GM12864 (cell line): Measurements from ENCODE around the gene KIAA0232.

Experiments used
- DNase-seq: peaks from one replicate; pipeline ENCODE4 v3.0.0-alpha.2; 2011; ENCODE audit warnings: low read depth
- H3K4me3 ChIP-seq: 2 replicates; pipeline ENCODE4 v1.5.1; 2011; ENCODE audit warnings: mild to moderate bottlenecking, low read depth, low read length, control low read depth
- TF ChIP-seq, protein P1 (sequence below): IDR thresholded peaks from 2 replicates; pipeline ENCODE4 v1.5.1; 2011; ENCODE audit warnings: low read depth, mild to moderate bottlenecking, moderate library complexity, low read length, control low read depth, inconsistent platforms; ENCODE audit errors: missing control alignments

The KIAA0232 gene

DNA sequence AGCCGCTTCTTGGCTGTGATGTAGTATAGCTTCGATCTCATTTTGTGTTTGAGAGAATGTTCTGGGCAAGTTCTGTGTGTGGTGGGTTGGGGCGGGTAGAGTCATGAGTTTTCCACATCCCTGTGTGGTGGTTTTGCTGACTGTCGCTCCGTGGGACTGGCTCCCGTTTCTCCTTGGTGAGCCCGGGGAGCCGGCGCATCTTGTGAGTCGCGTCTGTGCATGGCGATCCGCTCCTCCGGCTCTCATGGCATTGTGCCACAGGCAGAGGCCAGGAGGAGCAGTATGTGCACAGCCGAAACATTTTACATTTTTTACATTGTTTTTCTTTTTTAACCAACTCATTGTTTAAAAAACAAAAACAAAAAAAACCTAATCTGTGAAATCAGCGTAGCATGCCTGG is 99.4 kb downstream of the KIAA0232 start:
- TF ChIP-seq, protein P1, sequence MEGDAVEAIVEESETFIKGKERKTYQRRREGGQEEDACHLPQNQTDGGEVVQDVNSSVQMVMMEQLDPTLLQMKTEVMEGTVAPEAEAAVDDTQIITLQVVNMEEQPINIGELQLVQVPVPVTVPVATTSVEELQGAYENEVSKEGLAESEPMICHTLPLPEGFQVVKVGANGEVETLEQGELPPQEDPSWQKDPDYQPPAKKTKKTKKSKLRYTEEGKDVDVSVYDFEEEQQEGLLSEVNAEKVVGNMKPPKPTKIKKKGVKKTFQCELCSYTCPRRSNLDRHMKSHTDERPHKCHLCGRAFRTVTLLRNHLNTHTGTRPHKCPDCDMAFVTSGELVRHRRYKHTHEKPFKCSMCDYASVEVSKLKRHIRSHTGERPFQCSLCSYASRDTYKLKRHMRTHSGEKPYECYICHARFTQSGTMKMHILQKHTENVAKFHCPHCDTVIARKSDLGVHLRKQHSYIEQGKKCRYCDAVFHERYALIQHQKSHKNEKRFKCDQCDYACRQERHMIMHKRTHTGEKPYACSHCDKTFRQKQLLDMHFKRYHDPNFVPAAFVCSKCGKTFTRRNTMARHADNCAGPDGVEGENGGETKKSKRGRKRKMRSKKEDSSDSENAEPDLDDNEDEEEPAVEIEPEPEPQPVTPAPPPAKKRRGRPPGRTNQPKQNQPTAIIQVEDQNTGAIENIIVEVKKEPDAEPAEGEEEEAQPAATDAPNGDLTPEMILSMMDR: no peak
- DNase-seq: no peak
- no peak overlapping the region for H3K4me3 ChIP-seq

DNA sequence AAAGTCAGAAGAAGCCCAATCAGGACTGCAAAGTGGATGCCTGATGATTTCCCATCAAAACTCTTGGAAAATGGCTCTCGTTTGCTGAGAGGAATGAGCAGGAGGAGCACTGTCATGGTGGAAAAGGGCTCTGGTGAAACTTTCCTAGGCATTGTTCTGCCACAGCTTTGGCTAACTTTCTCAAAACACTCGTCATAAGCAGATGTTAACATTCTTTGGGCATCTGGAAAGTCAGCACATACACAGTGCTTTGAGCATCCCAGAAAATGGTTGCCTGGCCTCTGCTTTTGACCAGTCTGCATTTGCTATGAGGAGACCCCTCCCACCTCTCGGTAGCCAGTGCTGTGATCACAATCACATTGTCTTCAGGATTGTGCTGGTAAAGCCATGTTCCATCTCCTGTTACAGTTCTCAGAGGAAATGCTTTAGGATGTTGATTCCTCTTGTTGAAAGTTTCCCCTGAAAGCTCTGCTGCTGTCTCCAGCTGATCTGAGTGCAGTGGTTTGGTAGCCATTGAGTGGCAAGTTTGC is 101.9 kb downstream of the KIAA0232 start:
- TF ChIP-seq, protein P1: no peak
- DNase-seq: no peak

DNA sequence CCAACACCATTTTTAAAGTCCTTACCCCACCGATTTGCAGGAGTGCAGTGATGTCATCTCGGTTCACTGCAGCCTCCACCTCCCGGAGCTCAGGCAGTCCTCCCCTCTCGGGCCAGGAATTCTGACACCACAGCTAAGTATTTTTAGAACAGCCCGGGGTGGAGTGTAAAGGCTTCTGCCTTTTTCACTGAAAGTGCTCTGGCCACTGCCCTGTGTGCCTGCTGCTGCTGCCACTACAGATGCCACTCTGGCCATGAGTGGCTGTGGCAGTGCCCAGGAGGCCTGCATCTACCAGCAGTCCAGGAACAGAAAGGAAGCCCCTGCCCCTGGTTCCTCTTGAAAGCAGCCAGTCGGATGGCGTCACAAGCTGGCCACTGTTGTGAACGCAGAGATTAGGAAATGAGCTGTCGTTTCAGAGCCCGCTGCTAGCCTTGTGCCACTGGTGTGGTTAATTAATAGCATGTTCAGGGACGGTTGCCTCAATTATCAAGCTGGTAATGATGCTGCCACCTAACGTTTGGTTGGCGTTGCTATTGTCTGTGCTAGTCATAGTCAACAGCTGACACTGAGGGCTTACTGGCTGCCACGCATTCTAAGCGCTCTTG is 103.5 kb downstream of the KIAA0232 start:
- H3K4me3 ChIP-seq: no peak overlapping the region
- TF ChIP-seq, protein P1: peak; percentile 32
- no peak for DNase-seq

More for the DNA sequence above, 101.9 kb downstream of the KIAA0232 start:
- no peak overlapping the region for H3K4me3 ChIP-seq

DNA sequence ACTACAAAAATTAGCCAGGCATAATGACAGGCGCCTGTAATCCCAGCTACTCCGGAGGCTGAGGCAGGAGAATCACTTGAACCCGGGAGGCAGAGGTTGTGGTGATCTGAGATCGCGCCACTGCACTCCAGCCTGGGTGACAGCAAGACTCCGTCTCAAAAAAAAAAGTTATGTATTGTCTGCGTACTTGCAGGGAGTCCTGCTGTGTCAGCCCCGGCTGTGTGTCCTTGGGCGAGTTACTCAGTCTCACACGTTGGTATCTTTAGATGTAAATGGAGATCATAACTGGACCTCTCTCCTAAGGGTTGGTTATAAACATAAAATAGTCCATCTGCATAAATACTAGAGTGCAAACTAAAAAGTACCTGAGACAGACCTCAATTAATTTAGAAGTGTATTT is 104.4 kb downstream of the KIAA0232 start:
- TF ChIP-seq, protein P1: no peak
- DNase-seq: no peak
- no peak overlapping the region for H3K4me3 ChIP-seq

DNA sequence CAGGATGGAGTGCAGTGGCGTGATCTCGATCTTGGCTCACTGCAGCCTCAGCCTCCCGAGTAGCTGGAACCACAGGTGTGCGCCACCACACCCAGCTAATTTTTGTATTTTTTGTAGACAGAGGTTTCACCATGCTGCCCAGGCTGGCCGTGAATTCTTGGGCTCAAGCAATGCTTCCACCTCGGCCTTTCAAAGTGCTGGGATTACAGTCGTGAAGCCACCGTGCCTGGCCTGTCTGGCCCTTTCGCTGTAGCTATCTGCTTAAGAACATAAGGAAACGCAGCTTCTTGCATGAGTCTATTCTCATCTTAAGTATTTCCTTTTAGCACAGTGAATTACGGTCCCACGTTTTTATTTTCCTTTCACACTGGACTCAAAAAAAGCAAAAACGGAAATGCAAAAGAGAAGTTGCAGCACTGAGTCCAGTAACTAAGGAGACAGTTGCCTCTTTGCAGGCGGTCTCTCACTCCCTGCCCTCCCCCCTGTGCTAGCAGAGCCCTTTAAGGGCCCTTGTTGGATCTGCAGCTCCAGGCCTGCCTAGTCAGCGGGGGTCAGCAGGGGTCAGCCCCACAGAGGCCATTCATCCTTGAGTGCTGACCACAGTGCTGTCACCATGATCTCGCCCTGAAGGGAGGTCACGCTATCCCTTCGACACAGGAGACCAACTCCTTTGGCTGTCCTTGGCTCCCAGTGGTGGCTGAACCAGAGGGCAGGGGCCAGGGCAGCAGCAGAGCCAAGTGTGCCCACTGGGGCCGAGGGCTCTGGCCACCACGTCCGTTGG is 105.3 kb downstream of the KIAA0232 start:
- TF ChIP-seq, protein P1: no peak
- no peak for DNase-seq
- H3K4me3 ChIP-seq: no peak overlapping the region

DNA sequence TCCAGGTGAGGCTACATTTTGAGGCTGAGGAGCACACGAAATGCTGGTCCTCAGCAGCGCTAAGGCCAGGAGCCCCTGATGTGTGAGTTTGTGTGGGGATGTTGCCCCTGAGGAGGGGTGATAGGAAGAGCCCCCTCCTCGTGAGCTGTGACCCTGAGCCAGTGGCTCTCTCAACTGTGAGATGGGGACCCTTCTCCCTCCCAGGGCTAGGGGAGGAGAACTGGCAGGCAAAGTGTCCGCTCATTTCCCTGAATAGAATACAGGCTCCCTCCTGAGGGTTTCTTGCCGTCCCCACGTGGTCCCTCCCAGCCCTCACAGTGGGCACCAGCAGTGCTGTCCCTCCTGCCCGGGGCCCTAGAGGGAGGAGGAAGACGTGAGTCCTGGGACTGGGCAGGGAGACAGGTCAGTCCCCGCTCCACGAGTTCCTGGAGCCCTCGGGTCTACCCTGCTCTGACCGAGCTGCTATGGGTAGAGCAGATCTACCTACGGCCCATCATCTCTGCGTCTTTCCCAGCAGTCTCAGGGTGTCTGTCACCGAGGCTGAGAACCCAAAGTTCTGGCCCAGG is 106.1 kb downstream of the KIAA0232 start:
- TF ChIP-seq, protein P1: no peak
- no peak for DNase-seq
- H3K4me3 ChIP-seq: no peak overlapping the region
